GM12873 (cell line): ENCODE measurements around the gene LYRM1.

Experiments
- TF ChIP-seq, protein P1 (sequence below): IDR thresholded peaks from 2 replicates; pipeline ENCODE4 v1.5.1; 2012; ENCODE audit warnings: low read depth, mild to moderate bottlenecking, moderate library complexity, low read length, control low read depth; ENCODE audit not compliant: insufficient read depth; ENCODE audit errors: missing control alignments

Gene LYRM1

DNA sequence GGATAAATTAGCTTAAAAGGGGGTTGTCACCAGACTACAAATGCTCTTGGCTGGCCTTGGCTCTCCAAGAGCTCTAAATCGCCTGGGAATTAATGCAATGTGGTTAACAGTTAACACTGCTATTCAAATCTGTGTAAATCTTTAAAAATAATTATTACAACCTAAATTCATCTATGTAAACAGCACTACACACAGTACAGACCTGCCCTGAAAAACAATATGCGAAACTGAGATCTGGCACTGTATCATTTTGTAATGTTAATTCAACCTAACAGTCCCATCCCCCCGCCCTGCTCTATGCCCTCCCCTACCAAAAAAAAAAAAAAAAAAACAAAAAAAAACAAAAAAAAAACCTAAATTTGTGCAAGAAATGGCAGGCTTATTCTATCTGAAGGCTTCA is 41.3 kb upstream of the LYRM1 start:
- TF ChIP-seq, protein P1, sequence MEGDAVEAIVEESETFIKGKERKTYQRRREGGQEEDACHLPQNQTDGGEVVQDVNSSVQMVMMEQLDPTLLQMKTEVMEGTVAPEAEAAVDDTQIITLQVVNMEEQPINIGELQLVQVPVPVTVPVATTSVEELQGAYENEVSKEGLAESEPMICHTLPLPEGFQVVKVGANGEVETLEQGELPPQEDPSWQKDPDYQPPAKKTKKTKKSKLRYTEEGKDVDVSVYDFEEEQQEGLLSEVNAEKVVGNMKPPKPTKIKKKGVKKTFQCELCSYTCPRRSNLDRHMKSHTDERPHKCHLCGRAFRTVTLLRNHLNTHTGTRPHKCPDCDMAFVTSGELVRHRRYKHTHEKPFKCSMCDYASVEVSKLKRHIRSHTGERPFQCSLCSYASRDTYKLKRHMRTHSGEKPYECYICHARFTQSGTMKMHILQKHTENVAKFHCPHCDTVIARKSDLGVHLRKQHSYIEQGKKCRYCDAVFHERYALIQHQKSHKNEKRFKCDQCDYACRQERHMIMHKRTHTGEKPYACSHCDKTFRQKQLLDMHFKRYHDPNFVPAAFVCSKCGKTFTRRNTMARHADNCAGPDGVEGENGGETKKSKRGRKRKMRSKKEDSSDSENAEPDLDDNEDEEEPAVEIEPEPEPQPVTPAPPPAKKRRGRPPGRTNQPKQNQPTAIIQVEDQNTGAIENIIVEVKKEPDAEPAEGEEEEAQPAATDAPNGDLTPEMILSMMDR = no peak

DNA sequence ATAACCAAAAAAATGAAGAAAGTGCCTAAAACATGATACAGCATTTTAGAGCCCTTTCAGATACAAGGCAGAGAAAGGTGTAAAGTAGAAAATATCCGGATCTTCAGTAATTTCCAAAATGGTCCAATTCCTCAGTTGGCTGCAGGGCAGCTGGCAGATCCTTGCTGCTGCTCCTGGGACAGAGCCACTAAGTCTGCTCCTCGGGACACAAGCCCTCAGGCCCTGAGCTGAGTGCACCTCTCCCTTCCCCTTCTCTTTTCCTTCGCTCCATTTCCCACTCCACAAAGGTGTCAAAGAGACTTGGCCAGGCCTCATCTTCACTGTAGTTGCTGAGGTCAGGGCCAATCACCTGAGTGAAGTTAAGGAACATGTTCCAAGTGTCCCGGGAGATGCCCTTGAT is 40.9 kb upstream of the LYRM1 start:
- TF ChIP-seq, protein P1 = no peak

DNA sequence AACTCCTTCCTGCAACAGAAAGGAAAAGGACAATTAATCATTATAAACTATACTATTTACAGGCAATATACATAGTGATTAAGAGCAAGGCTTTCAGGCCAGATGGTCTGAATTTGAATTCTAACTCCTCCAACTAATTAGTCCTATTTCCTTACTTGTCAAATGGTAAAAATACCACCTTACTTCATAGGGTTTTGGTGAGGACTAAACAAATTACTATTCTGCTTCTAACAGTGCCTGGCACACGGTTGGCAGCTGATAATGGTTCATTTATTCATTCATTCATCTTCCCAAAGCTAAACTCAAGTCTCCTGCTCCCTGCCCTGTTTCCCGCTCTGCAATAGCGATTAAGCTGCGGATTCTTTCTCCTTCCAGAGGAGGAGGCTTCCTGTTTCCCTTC is 40.2 kb upstream of the LYRM1 start:
- TF ChIP-seq, protein P1 = no peak

GRCh38 chr16:20862162-20862960 is 38.2 kb upstream of the LYRM1 start:
- TF ChIP-seq, protein P1 = no peak

GRCh38 chr16:20865420-20866131 is 35.0 kb upstream of the LYRM1 start:
- TF ChIP-seq, protein P1 = no peak

DNA sequence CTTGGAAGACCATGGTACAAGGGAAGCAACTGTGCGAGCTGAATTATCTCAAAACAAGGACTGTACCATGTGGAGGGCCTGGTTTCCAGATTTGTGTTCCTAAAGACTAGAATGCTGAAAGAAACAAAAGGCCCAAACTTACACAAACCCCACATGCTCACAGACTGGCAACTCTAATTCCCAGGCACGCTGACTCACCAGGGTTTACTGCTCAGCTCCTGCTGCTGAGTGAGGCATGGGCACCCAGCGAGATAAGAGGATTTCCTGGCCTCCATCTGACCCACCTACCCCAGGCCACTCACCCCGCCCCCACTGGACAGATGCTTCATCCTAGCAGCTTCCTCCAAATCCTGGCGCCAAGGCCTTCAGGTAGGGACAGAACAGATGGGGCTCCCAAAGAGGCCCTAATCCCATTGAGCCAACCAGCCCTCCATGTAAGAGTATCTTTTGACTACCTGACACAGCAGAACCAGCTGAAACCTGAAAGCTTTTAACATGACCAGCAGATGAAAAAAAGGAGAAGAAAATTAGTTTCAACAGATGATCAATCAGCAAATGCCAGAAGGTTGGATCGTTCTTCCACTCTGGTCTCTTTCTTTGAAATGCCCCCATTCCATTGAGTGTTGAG is 34.3 kb upstream of the LYRM1 start:
- TF ChIP-seq, protein P1 = no peak

- TF ChIP-seq, protein P1 = no peak
Measured at GRCh38 chr16:20866801-20867200, 33.8 kb upstream of the LYRM1 start.
